GM11168 (cell line): ENCODE results near the gene PTGER2.

ENCODE experiments used
- in situ Hi-C: fragments of 300-500 bp; cut with MboI; formaldehyde crosslinking; loops from one replicate; pipeline ENCODE4 v1.12.0; 2022; ENCODE audit warnings: low sequenced_read_pairs; ENCODE audit not compliant: unreplicated experiment

Gene PTGER2

DNA sequence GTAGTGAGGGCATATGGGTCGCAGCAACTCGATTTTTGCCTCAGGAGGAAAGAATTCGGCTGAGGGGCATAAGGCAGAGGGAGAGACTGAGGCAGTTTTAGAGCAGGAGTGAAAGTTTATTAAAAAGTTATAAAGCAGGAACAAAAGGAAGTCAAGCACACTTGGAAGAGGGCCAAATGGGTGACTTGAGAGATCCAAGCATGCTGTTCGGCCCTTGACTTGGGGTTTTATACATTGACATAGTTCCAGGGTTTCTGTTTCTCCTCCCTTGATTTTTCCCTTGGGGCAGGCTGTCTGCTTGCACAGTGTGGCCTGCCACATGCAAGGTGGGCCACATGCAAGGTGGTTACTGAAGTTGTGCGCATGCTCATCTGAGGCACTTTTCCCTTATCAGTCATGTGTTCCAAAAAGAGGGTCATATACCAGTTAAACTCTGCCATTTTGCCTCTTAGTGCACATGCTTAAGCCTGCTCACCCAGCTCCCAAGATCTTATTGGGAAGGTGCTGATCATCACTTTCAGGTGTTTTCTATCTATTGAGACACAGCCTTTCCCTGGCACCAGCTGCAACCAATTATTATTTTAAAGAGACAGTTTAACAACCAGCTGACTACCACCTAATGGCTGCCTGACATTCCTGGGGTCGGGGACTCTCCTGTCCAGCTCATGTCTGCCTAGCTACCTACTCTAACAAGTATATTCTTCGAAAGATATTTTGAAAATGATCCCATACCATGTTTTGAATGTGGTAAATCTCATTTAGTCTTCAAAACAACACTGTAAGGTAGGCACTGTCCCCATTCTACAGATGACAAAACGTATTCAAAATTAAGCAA is 19.9 kb downstream of the PTGER2 start:
- in situ Hi-C loops: no loop called here

DNA sequence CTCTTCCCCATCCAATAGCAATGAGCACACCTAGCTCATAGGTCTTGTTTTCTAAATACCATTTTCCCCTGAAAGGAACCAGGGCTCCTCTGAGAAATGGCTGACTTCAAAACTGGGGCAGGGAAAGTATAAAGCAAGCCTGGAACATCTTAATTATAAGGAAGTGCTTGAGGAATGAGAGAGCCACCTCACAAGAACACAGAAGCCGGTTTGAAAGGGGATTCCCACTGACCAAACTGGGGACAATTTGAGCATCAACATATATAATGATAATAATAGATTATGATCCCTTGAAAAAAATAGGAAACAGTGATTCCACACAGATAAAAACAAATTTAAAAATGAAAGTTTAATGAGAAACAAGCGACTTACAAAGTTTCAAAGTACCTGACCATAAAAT is 22.1 kb downstream of the PTGER2 start:
- in situ Hi-C loops: no loop called here

DNA sequence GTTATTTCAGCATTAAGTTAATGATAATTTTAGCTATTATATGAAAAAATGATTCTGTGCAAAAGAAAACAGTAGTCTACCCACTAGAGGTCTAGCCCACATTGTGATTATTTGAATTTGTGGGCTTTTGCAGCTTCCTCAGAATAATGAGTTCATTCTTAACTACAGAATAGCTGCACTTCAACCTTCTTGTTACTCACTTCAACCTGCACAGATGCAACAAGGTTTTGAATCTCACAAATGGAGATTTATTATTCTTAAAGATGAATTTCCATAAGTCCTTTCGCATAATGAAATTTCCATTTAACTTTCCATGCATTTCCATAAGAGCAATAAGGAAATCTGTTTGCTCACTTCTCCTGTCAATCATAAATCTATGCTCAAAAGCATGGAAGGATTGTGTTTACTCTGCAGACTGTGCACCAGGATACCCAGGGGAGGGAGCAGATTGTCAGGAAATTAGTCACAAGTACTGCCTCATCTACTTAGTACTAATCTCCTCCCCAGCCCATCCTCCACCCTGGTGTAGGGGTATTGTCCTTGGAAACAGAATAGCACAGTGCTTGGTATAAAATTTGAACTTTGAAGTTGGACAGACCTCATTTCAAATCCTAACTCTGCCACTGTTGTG is 24.1 kb downstream of the PTGER2 start:
- in situ Hi-C loops: no loop called here

DNA sequence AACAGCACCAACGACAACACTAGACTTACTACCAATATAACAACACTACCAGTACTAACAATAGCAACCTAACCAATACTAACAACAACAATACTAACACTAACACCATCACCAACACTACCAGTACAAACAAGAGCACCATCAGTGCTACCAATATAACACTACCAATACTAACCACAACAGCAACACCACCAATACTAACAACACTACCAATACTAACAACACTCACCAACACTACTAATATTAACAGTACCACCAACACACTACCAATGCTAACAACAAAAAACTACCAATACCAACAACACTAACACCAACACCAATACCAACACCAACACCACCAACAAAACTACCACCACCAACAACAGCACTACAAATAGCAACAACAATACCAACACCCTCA is 25.1 kb downstream of the PTGER2 start:
- in situ Hi-C loops: no loop called here

DNA sequence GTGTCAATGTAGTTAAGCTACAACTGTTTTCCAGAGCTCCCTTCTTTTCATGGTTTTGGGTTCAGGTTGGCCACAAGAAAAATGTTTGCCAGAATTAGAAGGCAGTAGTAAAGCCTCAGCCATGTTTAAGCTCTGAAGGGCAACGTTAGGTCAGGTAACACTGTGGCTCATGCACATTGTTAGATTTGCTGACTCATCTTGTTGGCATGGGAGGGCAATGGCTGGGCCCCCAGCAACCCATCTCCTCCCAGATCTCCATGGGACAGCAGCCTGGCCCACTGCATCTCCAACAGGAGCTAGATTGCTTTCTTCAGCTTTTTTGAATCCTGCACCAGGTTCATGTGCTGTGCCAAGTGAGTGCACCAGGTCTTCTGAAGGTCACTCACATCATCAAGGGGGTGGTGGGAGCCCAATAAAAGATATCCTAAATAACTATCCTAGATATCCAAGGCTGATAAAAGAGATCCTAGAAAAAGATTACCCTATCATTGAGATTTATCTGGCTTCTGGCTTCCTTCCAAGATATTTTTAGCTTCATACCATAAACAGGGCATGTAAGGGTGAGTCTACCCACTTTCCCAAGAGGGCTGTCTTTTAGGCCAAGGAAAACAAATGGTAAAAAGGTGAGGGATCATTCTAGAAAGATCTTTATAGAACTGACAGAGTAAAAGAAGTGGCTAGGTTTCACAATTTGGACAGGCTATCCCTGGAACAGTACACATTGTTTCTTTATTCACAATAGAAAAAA is 28.9 kb downstream of the PTGER2 start:
- in situ Hi-C loops: no loop called here

DNA sequence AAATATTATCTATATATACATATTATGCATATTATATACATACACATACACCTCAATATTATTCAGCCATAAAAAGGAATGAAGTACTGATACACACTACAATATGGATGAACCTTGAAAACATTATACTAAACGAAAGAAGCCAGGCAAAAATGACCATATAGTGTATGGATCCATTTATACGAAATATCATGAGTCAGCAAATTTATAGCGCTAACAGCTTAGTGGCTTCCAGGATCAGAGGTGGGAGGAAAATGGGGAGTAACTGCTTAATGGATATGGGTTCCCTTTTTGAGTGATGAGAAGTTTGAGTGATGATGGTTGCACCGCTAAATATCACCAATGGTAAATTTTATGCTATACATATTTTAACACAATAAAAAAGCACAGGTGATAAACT is 32.7 kb downstream of the PTGER2 start:
- in situ Hi-C loops: no loop called here

DNA sequence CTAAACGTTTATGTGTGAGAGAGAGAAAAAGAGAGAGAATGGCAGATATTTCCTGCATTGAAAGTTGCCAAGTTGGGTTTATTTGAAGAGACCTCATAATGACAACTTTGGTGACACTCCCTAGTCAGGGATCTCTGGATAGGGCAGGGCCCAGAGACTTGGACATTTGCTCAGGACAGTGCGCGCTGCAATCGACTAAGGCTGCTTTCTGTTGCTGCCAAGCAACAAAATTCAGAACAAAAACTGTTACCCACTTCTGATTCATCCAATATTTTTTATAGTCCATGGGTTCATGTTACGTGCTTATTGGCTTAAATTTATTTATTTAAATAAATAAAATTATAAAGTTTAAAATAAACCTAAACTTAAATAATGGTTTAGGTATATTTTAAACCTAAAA is 34.2 kb downstream of the PTGER2 start:
- in situ Hi-C loops: no loop called here

DNA sequence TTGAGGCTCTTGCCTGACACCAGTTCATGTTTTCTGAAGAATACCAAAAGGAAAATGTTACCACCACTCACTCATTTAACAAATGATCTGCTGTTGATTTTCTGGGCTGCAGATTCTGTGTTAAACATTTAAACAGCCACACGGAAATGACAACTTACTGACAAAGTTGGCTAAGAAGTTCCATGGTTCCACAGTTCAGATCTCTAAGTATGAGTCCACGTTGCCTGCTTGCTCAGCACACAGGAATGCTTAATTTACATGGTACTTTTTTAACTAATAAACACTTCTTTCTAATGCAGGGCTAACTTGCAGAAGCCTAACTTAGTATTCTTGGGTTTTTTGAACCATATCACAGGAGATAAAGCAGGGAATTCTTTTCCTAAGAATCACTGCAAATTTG is 34.7 kb downstream of the PTGER2 start:
- in situ Hi-C loops: no loop called here

DNA sequence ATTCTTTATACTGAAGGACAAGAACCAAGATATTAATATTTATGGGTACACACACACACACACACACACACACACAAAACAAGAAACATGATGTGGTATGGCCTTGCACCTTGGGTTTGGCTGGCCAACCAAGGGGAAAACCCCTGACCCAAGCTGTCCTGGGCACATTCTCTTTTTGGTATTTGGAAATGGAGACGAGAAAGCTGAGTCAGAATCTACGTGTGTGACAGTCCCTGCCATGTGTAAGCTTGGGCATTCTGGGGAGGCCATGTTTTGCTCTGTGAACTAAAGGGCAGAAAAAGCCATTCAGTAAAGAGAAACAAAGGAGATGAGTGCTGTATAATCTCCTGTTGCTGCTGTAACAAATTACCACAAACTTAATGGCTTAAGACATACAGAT is 35.6 kb downstream of the PTGER2 start:
- in situ Hi-C loops: no loop called here

DNA sequence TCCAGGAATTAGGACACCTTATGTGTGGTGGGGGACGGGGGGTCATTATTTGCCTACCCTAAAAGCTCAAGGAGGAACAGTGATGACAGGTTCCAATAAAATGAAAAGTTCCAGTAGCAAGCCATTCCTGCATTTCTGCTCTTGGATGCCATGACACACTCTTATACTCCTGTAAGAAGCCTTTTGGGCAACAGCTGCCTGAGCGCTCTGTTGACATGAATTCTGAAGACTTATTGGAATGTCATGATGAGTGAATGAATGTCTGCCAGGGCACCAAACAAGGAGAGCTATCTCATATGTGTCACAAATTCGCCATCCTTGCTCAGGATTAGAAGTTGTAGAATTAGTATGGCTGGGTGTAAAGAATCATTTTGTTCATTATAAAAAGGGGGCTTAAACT is 36.3 kb downstream of the PTGER2 start:
- in situ Hi-C loops: no loop called here

DNA sequence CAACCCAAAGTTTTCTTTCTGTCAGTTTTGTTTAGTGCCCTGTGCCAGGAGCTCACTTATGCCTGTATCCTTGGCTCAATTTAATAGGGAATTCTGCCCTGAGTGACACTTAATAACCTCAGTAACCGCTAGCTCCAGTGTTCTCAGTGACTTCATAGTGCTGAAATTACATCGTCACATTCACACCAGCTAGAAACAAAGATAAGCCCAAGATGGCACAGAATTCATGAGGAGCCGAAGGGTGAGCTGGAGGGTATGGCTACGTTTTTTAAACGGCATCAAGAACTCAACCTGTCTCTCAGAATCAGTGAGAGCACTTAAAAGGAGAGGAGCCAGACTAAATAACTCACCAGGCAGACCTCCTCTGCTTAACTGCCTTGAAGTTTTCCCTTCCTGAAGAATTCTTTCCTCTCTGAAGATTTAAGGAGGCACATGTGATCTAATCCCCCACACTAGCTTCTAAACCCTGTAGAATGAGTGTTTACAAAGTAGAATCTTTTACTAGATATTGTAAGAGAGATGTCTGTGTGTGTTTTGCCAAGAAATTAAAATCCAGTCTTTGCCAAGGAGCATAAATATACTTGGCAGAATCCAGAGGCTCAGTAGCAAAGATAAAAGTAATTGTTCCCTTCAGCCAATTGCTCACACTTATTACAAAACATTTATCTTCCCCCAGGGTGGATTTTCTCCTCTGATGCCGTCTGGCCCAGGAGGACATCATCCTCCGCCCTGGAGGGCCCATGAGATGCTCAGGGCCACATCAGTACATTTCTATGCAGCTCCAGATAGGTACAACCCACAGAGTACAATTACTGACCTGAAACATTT is 37.3 kb downstream of the PTGER2 start:
- in situ Hi-C loops: no loop called here

DNA sequence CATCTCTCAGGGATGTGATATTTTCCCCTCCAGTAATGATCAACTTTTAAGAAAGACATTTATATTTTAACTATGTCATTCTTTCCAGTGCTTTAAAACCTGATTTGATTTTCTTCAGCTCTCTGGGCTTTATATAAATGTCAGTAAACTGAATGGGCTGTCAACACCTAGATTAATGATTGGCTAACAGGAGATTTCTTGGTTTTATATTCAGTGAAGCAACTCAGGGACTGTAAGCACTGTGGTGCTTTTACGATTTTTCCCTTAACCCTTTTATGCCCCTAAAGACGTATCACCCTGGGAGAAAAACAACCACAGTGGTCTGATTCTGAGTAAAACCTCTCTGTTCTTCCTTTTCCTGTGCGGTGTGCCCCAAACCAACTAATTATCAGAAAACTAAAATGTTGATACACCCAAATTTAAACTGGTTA is 38.0 kb downstream of the PTGER2 start:
- in situ Hi-C loops: no loop called here

DNA sequence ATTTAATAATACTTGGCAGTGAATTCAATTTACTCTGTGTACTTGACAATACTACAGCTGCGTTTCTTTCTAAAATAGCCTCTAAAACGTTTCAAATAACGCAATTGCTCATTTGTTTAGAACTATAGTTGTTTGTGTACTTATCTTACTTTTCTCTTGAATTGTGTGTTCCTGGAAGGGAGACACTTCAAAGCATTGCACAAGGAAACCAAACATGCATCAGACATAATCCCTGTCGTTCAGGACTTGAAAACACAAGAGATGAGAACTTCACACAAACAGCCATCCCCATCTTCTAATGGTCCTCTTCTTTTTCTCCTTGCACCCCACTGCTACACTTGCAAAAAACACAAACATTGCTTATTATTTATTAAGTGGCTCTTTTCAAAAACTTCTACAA is 38.5 kb downstream of the PTGER2 start:
- in situ Hi-C loops: no loop called here

DNA sequence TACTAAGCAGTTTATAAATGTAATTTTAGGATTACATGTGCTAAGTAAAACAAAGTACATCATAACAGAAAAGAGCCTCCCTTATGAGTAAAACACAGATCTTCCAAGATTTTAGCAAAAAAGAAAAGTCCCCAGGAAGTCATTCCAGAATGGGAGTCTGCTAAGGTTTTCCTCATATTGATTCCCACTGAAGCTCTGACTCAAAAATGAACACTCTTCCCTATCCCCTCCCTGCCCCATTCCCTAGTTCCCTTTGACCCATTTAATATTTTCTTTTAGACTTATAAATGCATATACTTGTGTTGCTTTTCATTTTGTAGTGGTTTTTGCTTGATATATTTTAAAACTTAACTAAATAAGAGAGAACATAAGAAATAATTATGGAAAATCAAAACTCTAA is 40.1 kb downstream of the PTGER2 start:
- in situ Hi-C loops: no loop called here

DNA sequence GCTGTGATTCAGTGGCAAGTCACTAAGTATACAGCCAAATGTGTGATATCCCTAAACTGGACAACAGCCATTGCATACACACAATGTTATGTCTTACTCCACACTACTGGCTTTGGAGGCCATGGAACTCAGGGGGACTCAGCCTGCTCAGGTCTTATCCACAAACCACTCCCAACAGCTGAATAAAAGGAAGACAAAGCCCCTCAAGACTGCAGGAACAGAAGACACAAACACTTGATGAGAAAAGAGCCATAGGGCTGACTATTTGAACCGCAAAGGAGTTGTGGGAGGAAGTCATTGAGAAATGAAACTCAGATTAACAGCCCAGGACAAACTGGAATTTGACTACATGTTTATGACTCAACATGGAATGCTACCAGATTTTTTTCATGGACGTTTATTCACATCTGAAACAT is 40.9 kb downstream of the PTGER2 start:
- in situ Hi-C loops: no loop called here

DNA sequence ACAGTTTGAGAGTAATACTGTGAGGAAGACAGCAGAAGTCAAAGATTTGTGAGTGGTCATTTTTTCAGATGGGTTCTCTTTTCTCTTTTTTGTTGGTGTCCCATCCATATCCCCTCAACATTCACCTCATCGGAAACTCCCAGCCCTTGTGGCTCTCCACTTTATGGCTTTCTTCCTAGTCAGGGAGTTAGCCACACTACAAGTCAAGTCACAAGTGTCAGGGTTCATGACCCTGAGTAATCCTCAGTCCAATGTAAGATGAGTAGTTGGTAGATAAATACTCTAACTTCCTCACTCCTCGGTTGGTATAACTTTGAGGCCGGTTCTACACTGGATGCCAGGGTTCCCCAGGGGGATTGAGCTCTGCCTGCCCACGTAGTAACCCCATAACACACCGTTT is 41.4 kb downstream of the PTGER2 start:
- in situ Hi-C loops: no loop called here

DNA sequence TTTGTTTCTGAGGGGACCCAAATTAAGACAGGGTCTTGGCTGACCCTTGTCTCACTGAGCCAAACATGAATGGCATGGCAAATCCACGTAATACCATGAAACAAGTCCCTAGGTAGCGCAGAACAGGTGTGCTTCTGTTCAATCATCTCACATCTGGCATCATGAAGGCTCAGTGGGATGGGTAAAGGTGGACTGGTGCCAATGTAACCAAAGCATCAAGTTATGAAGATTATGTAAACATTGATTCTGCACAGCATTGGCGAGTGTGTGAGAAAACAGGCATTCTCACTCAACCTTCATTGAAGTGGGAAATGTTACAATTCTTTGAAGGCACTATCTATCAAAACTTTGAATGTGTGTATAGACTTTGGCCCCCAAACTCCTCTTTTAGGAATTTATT is 41.9 kb downstream of the PTGER2 start:
- in situ Hi-C loops: no loop called here

DNA sequence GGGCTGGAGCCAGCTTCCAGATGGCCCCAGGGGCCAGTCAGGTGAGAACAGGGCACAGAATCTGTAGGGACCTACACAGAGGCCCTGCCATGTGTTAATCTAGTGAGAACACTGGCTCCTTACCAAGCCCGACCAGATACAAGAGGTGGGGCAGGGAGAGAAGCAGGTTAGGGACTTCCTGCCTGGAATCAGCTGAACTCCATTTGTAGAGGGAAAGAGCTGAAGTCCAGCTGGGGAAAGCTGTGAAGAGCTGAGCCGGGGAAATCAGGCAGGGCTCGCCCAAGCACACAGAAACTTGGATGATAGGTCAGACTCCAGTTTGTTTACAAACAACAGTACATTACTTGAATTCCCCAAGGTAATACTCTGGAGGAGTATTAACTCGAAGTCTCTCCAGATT is 46.7 kb downstream of the PTGER2 start:
- in situ Hi-C loops: no loop called here

DNA sequence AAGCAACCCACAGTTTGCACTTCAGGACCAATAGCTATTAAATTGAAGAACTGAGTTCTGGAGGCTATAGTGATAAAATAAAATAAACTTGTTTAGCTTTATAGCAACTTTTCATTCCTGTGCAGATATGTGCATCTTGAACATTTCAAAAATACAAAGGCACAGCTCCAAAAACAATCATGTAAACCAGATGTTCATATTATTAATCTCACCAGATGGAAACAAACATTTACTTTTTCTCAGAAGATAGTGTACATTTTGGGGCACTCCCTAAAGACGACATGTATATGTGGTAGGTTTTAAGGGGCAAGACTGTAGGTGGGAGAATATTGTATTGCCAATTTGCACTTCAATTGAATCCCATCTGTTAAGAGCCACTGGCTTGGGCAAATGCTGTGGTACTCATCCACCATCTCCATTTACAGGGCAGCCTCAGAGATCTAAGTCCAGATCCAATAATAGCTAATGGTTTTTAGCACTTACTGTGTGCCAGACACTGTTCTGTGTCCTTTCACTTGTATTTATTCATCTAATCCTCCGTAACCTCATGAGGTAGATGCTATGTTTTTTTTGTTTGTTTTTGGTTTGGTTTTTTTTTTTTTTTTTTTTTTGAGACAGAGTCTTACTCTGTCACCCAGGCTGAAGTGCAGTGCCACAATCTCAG is 49.1 kb downstream of the PTGER2 start:
- in situ Hi-C loops: no loop called here

DNA sequence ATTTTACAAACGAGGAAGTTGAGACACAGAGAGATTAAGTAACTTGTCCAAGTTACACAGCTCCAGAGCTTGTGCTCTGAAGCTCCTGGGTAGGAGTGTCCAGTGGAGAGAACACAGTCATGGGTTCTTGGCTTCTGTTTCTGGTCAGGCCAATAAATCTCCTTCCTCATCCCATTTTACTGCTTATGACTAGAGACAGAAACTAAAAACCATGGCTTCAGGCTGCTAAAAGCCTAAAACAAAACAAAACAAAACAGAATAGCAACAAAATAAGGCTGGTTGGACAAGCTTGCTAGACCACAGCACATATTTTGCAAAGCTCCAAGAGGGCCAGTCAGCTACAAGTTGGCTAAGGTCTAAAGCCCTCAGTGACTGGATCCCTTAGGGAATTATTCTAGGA is 49.8 kb downstream of the PTGER2 start:
- in situ Hi-C loops: no loop called here
